Muscle layer of duodenum (tissue), 2 donors: ENCODE data around the gene BTBD9.

Experiments
- H3K27ac ChIP-seq: one replicate; pipeline ENCODE4 v1.7.0; 2013; ENCODE audit warnings: mild to moderate bottlenecking, low read length
- H3K27me3 ChIP-seq: one replicate; pipeline ENCODE4 v1.7.0; 2013; ENCODE audit warnings: low read depth, mild to moderate bottlenecking, control low read depth, low read length
- H3K36me3 ChIP-seq, 2 donors: one replicate each; pipeline ENCODE4 v1.7.0; 2013; ENCODE audit warnings: low read length in 2 of 2, control low read depth in 1 of 2, mild to moderate bottlenecking in 1 of 2; ENCODE audit not compliant: insufficient read depth in 2 of 2, control insufficient read depth in 1 of 2
- H3K4me1 ChIP-seq, 2 donors: one replicate each; pipeline ENCODE4 v1.7.0; 2013; ENCODE audit warnings: low read length in 2 of 2, mild to moderate bottlenecking in 2 of 2, control low read depth in 1 of 2, moderate library complexity in 1 of 2; ENCODE audit not compliant: insufficient read depth in 2 of 2, control insufficient read depth in 1 of 2
- H3K4me3 ChIP-seq, 2 donors: one replicate each; pipeline ENCODE4 v1.7.0; 2013; ENCODE audit warnings: low read length in 2 of 2, low read depth in 1 of 2, mild to moderate bottlenecking in 1 of 2
- H3K9me3 ChIP-seq, 2 donors: one replicate each; pipeline ENCODE4 v1.7.0; 2013; ENCODE audit warnings: low read length in 2 of 2, control low read depth in 1 of 2, mild to moderate bottlenecking in 1 of 2; ENCODE audit not compliant: control insufficient read depth in 1 of 2
- donor health status: healthy.

BTBD9 gene

GRCh38 chr6:38144365-38144945 lies 495.3 kb downstream of the BTBD9 start:
- Histone ChIP-seq H3K36me3 (no peaks in the 10 kb centered on the region), H3K4me1 (peaks cover 7 to 13% of the 10 kb centered on the region in 2 donors), H3K9me3 (no peaks in the 10 kb centered on the region), H3K27ac (no peak overlapping the region), H3K4me3 (no peak overlapping the region), H3K27me3 (no peaks in the 10 kb centered on the region)

DNA sequence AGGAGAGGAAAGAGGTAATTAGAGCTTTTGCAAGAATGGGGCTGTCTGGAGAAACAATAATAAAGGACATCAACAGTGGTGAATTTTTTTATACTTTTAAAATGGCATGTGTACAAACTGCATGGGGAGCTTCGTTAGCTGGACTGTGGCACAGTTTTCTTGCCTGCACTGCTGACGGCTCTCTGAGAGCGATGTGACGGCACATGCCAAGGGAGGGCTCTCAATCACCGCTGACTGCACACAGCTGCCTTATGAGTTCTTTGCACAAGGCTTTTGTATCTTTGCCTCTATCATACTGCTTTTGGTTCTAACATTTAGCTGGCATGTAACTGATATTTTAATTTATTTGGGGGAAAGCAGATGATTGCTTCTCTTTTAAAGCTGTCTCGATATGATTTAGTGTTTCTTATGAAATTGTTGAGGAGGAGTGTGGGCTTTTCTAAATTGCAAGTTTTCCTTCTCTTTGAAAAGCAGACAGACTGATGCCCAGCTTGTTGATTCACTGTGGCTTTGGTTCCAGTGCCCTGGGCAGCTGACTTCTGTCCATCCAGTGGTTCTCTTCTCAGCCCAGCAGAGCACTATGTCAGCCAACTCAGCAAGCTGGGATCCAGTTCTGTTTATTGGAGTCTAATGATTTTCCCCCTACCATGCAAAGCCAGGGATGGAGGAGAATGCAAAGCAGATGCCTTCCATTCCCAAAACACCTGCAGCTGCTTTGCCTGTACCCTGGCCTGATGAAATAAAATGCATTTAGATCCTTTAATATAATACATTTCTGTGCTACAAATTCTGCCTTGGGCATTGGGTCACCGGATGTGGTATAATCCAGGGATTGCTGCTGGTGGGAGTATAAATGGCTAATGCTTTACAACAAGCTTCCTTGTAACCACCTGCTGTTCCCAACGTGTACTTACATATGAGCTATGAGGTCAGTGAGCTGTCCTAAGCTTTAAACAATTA lies 496.3 kb downstream of the BTBD9 start:
- H3K4me1 ChIP-seq, result peaks cover 2 to 5% of the 10 kb centered on the region in 2 donors
- H3K4me3 ChIP-seq, result no peak overlapping the region
- H3K27ac ChIP-seq, result no peak overlapping the region
- no peaks in the 10 kb centered on the region for H3K9me3 ChIP-seq
- H3K27me3 ChIP-seq, result no peaks in the 10 kb centered on the region
- H3K36me3 ChIP-seq, result no peaks in the 10 kb centered on the region

GRCh38 chr6:38142178-38142902 lies 497.4 kb downstream of the BTBD9 start:
- Histone ChIP-seq H3K27me3 (no peaks in the 10 kb centered on the region), H3K4me3 (no peak overlapping the region), H3K9me3 (no peaks in the 10 kb centered on the region), H3K4me1 (peaks cover 0 to 4% of the 10 kb centered on the region in 2 donors), H3K36me3 (no peaks in the 10 kb centered on the region), H3K27ac (no peak overlapping the region)

GRCh38 chr6:38141716-38142115 lies 498.0 kb downstream of the BTBD9 start:
- Histone ChIP-seq H3K27ac (no peak overlapping the region), H3K9me3 (no peaks in the 10 kb centered on the region), H3K4me3 (no peak overlapping the region), H3K36me3 (no peaks in the 10 kb centered on the region), H3K27me3 (no peaks in the 10 kb centered on the region), H3K4me1 (peaks cover 0 to 4% of the 10 kb centered on the region in 2 donors)

GRCh38 chr6:38141085-38141484 lies 498.6 kb downstream of the BTBD9 start:
- H3K36me3 ChIP-seq, result no peaks in the 10 kb centered on the region
- H3K27ac ChIP-seq, result no peak overlapping the region
- peaks cover 0 to 4% of the 10 kb centered on the region in 2 donors for H3K4me1 ChIP-seq
- no peaks in the 10 kb centered on the region for H3K9me3 ChIP-seq
- H3K27me3 ChIP-seq, result no peaks in the 10 kb centered on the region
- no peak overlapping the region for H3K4me3 ChIP-seq

DNA sequence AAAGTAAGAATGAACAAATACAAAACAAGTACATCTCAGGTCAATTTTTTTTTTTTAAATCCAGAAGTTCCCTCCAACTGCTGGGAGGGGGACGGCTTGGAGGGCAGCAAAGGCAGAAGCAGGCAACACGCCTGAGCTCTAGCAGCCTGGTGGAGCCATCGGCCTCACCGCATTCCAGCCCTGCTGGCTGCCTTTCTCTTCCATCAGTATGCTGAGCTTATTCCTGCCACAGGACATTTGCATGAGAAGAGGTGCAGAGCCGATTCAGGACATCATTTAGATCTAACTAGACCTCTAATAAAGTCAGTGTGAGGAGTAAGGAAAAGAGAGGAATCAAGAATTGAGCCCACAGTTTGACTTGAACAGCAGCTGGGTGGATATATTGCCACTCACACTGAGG lies 501.4 kb downstream of the BTBD9 start:
- Histone ChIP-seq H3K36me3 (no peaks in the 10 kb centered on the region), H3K4me1 (peaks cover 0 to 17% of the 10 kb centered on the region in 2 donors), H3K27ac (no peak overlapping the region), H3K27me3 (no peaks in the 10 kb centered on the region), H3K4me3 (no peak overlapping the region), H3K9me3 (no peaks in the 10 kb centered on the region)

- no peaks in the 10 kb centered on the region for H3K27me3 ChIP-seq
- H3K36me3 ChIP-seq, result no peaks in the 10 kb centered on the region
- H3K9me3 ChIP-seq, result no peaks in the 10 kb centered on the region
- H3K4me1 ChIP-seq, result peaks cover 0 to 14% of the 10 kb centered on the region in 2 donors
- H3K4me3 ChIP-seq, result no peak overlapping the region
- no peak overlapping the region for H3K27ac ChIP-seq
Measured at GRCh38 chr6:38137608-38138265, 502.0 kb downstream of the BTBD9 start.

DNA sequence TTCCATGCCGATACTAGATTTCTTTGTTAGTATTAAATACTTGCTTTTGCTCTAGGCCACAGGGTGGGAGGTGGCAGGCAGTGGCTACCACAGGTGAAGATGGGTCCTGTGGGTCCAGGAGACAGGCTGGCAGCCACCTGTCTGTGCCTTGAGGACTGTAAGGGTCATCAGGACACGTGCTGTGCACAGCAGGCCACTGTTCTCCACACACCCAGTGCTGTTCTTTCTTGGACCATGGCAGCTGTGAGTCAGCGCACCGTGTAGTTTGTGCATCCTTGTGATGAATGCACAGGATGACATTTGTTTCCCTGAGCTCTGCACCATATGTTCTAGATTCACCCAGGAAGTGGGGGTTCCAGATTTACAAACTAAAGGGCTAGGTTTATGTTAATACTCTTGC lies 503.2 kb downstream of the BTBD9 start:
- no peaks in the 10 kb centered on the region for H3K9me3 ChIP-seq
- no peaks in the 10 kb centered on the region for H3K27me3 ChIP-seq
- H3K4me1 ChIP-seq, result peaks cover 0 to 14% of the 10 kb centered on the region in 2 donors
- no peak overlapping the region for H3K4me3 ChIP-seq
- H3K27ac ChIP-seq, result no peak overlapping the region
- no peaks in the 10 kb centered on the region for H3K36me3 ChIP-seq

- H3K27me3 ChIP-seq, result no peaks in the 10 kb centered on the region
- H3K4me3 ChIP-seq, result no peak overlapping the region
- H3K27ac ChIP-seq, result no peak overlapping the region
- H3K9me3 ChIP-seq, result no peaks in the 10 kb centered on the region
- H3K36me3 ChIP-seq, result no peaks in the 10 kb centered on the region
- H3K4me1 ChIP-seq, result peaks cover 0 to 17% of the 10 kb centered on the region in 2 donors
Measured at GRCh38 chr6:38134704-38135088, 505.0 kb downstream of the BTBD9 start.

GRCh38 chr6:38133932-38134703 lies 505.6 kb downstream of the BTBD9 start:
- H3K36me3 ChIP-seq, result no peaks in the 10 kb centered on the region
- no peaks in the 10 kb centered on the region for H3K9me3 ChIP-seq
- H3K27me3 ChIP-seq, result no peaks in the 10 kb centered on the region
- no peak overlapping the region for H3K27ac ChIP-seq
- H3K4me1 ChIP-seq, result peaks cover 0 to 17% of the 10 kb centered on the region in 2 donors
- H3K4me3 ChIP-seq, result no peak overlapping the region
